Activated naive CD8-positive, alpha-beta T cell treated with anti-CD3 and anti-CD28 coated beads for 36 hours (primary cell): ENCODE data around the gene MERTK. TPM values are rescaled to one million over a fixed set of nuclear protein-coding genes. Genes with fewer than 3 reads are reported as not detected.
"Not testable (repeated sequence)": the region's sequence is repeated elsewhere in the genome, so short reads cannot be mapped to it uniquely, and the experiment has no call there.

Experiments
- DNase-seq: peaks from one replicate; pipeline ENCODE4 v3.0.0; 2021
- H3K27ac Mint-ChIP-seq: one replicate; pipeline ENCODE4 v1.8.0; 2022; ENCODE audit warnings: mild to moderate bottlenecking, moderate library complexity, mixed read lengths
- H3K27me3 Mint-ChIP-seq: one replicate; pipeline ENCODE4 v1.8.0; 2022; ENCODE audit warnings: mild to moderate bottlenecking, mixed read lengths
- H3K36me3 Mint-ChIP-seq: one replicate; pipeline ENCODE4 v1.8.0; 2021; ENCODE audit warnings: mild to moderate bottlenecking, mixed read lengths
- H3K4me1 Mint-ChIP-seq: one replicate; pipeline ENCODE4 v1.8.0; 2021; ENCODE audit warnings: mixed read lengths
- H3K4me3 Mint-ChIP-seq: one replicate; pipeline ENCODE4 v1.8.0; 2022; ENCODE audit warnings: mild to moderate bottlenecking, moderate library complexity, mixed read lengths
- H3K9me3 Mint-ChIP-seq: one replicate; pipeline ENCODE4 v1.8.0; 2022; ENCODE audit warnings: mixed read lengths
- total RNA-seq, 2 experiments: library from RNA; stranded (reverse); gene quantifications; one replicate each; pipeline ENCODE4 v1.2.3, GENCODE V29; 2021

The MERTK gene
- total RNA-seq = under 1 TPM; 0.33 to 0.44 TPM

GRCh38 chr2:111897924-111898702, at the start of gene MERTK:
TSS of gene MERTK (plus strand) at chr2:111898607. CDS start at chr2:111898736, 129 bp downstream.
- Mint-ChIP-seq H3K27me3 (peaks cover 58% of the 10 kb centered on the region), H3K36me3 (no peaks in the 10 kb centered on the region), H3K9me3 (no peaks in the 10 kb centered on the region), H3K4me3 (peak within 1 kb of the TSS; percentile 80), H3K27ac (no peak within 1 kb of the TSS), H3K4me1 (peaks cover 12% of the 10 kb centered on the region)
- peak; percentile 70 for DNase-seq

DNA sequence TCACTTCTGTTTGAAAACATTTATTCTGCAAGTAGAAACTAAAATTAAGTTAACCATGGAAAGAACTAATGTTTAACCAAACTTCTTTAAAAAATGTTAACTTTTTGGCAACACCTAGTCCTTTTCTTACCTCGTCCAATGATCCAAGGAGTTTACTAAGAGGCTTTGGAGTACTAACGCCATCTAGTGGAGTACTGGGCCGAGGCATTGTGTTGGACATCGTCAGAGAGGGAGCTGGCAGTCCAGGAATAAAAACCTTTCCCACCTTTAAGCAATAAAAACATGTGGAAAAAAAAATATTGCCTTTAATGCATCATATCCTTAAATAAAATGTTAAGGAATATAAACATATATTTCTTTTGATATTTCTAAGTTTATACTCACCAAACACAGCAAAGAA, 47.8 kb upstream of the MERTK start:
- not testable (repeated sequence) for DNase-seq, H3K4me1 Mint-ChIP-seq, H3K9me3 Mint-ChIP-seq, H3K27me3 Mint-ChIP-seq, H3K27ac Mint-ChIP-seq, H3K4me3 Mint-ChIP-seq
- peaks cover 16% of the 10 kb centered on the region for H3K36me3 Mint-ChIP-seq

DNA sequence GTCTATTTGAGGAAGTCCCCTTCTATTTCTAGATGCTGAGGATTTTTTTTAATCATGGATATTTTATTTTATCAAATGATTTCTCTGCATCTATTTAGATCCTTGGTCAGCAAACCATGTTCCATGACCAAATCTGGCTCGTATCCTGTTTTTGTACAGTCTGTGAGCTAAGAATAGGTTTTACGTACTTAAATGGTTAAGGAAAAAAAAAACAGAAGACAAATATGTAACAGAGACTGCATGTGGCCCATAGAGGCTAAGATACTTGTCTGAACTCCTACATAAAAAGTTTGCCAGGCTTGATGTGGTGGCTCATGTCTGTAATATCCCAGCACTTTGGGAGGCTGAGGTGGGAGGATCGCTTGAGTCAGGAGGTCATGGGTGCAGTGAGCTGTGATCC, 45.9 kb upstream of the MERTK start:
- not testable (repeated sequence) for H3K27me3 Mint-ChIP-seq, H3K4me1 Mint-ChIP-seq, DNase-seq, H3K4me3 Mint-ChIP-seq, H3K9me3 Mint-ChIP-seq, H3K27ac Mint-ChIP-seq
- H3K36me3 Mint-ChIP-seq = peaks cover 15% of the 10 kb centered on the region

- H3K4me3 Mint-ChIP-seq, H3K9me3 Mint-ChIP-seq, DNase-seq, H3K4me1 Mint-ChIP-seq, H3K27ac Mint-ChIP-seq, H3K27me3 Mint-ChIP-seq: not testable (repeated sequence)
- H3K36me3 Mint-ChIP-seq = peaks cover 16% of the 10 kb centered on the region
Observed at GRCh38 chr2:111860005-111860404, 38.4 kb upstream of the MERTK start.

DNA sequence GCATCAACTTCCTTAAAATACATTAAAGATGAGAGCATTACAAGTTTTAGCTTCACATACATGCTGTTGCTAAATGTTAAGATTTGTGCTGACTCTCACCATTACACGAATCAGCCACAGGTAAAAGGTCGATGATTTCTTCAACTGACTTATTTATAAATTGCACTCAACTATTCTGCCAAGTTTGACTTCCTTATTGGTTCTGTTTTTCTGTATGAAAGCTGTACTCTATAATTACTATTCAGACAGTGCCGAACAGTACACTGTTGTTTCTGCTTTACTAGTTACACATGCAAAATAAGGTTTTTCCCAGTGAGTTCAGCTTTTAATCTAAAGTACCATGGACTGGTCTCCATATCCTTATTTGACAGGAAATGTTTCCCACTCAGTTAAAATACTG, 33.3 kb upstream of the MERTK start:
- not testable (repeated sequence) for DNase-seq

DNA sequence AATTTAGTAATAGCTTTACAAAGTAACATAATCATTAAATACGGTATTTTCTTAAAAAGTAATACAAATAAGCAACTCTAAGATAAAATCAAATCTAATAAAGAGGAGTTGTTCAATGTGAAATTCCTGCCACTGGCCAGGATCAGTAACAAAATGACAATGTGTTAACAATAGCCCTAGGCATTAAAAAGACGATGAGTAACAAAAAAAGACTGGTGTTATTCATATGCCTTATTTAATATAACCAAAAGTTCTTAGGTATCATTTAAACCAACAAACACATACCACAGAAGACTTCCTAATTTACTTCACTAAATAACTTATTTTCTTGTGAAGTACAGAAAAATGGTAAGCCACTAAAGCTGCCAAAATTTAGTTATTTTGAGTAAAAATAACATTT, 25.6 kb upstream of the MERTK start:
- not testable (repeated sequence) for H3K27ac Mint-ChIP-seq, H3K27me3 Mint-ChIP-seq, H3K9me3 Mint-ChIP-seq, H3K4me3 Mint-ChIP-seq, DNase-seq
- Mint-ChIP-seq H3K4me1 (peaks cover 16% of the 10 kb centered on the region), H3K36me3 (peaks cover 25% of the 10 kb centered on the region)

More for the DNA sequence above, 33.3 kb upstream of the MERTK start:
- not testable (repeated sequence) for H3K27me3 Mint-ChIP-seq, H3K9me3 Mint-ChIP-seq, H3K4me3 Mint-ChIP-seq, H3K27ac Mint-ChIP-seq, H3K4me1 Mint-ChIP-seq
- H3K36me3 Mint-ChIP-seq = peaks cover 21% of the 10 kb centered on the region

DNA sequence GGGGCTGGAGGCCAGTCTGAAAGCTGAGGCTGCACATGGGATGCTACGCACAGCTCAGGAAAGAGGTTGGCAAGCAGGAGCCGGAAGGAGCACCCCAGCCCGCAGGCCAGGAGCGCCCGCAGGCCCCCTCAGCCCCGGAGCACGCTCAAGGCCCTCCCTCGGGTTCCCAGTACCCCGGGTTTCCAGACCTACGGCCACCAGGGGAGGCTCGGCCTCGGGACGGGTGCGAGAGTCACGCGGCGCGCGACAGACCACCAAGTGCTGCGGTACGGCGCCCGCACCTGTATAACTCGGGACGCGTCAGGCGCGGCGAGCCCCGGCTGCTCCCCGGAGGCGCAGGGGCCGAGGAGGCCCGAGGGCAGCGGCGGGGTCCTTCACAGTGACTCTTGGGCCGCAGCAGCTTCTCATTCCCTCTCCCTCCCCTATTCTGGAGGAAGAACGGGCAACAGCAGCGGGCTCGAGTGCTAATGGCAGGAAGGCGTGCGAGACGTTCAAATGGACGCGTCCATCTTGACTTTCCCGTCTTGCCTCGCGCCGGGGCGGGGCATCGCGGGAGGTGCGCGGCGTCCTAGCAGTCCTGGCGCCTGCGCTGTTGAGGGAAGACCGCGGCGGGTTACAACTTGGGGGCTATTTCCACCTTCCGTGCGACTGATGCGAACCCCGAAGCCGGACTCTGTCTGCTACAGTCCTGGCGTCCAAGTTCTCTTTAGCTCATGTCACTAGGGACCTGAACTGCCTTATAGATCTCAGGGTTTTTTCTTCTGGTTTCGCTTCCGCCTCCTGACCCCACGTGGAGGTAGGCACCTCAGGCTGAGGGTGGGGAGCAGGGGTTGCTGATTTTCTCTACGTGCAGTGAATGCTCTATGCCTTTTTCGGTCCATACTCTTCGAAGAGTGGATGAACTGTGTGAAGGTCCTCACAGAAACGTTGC, 14.5 kb upstream of the MERTK start, which contains the start of gene ANAPC1:
ANAPC1 (minus strand) TSS at position 533 of the 931 bp plus-strand sequence. CDS start 3,368 bp downstream, outside the sequence.
- Mint-ChIP-seq H3K4me1 (peaks cover 11% of the 10 kb centered on the region), H3K4me3 (peak within 1 kb of the TSS; percentile 94), H3K9me3 (no peaks in the 10 kb centered on the region), H3K36me3 (peaks cover 24% of the 10 kb centered on the region), H3K27ac (peak within 1 kb of the TSS; percentile 96), H3K27me3 (no peaks in the 10 kb centered on the region)
- peak; percentile 92 for DNase-seq

GRCh38 chr2:111884592-111884964, 13.8 kb upstream of the MERTK start:
- H3K4me3 Mint-ChIP-seq = peak overlapping the region; percentile 94
- H3K9me3 Mint-ChIP-seq = no peaks in the 10 kb centered on the region
- peaks cover 9% of the 10 kb centered on the region for H3K4me1 Mint-ChIP-seq
- DNase-seq = no peak
- peaks cover 24% of the 10 kb centered on the region for H3K36me3 Mint-ChIP-seq
- peak overlapping the region; percentile 96 for H3K27ac Mint-ChIP-seq
- no peaks in the 10 kb centered on the region for H3K27me3 Mint-ChIP-seq

DNA sequence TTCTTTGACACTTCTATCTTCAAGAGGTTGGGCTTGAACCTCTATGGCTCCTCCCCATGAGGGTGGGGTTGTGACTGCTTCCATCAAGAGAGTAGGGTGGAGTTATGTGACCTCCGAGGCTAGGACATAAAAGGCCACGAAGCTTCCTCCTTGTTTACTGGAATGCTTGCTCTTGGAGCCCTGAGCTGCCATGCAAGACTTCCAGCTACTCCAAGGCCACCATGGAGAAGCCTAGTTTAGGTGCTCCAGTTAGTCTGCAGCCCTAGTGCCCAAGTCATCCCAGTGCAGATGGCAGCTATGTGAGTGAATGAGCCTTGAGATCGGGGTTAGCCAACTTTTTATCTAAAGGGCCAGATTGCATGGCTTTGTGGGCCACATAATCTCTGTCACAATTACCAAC, 2.4 kb upstream of the MERTK start:
- Mint-ChIP-seq H3K4me3 (no peak overlapping the region), H3K9me3 (no peaks in the 10 kb centered on the region), H3K27me3 (peaks cover 47% of the 10 kb centered on the region), H3K4me1 (peaks cover 12% of the 10 kb centered on the region), H3K27ac (no peak overlapping the region), H3K36me3 (no peaks in the 10 kb centered on the region)
- no peak for DNase-seq

GRCh38 chr2:111896576-111896975, 1.8 kb upstream of the MERTK start:
- H3K9me3 Mint-ChIP-seq = no peaks in the 10 kb centered on the region
- H3K4me1 Mint-ChIP-seq = peaks cover 12% of the 10 kb centered on the region
- H3K4me3 Mint-ChIP-seq = no peak overlapping the region
- no peaks in the 10 kb centered on the region for H3K36me3 Mint-ChIP-seq
- DNase-seq = no peak
- H3K27ac Mint-ChIP-seq = no peak overlapping the region
- peaks cover 51% of the 10 kb centered on the region for H3K27me3 Mint-ChIP-seq

- Mint-ChIP-seq H3K4me1 (peaks cover 12% of the 10 kb centered on the region), H3K9me3 (no peaks in the 10 kb centered on the region), H3K27me3 (peaks cover 55% of the 10 kb centered on the region), H3K36me3 (no peaks in the 10 kb centered on the region), H3K4me3 (peak overlapping the region; percentile 80), H3K27ac (no peak overlapping the region)
- DNase-seq = no peak
Observed at GRCh38 chr2:111897630-111897923, 830 bp upstream of the MERTK start.

DNA sequence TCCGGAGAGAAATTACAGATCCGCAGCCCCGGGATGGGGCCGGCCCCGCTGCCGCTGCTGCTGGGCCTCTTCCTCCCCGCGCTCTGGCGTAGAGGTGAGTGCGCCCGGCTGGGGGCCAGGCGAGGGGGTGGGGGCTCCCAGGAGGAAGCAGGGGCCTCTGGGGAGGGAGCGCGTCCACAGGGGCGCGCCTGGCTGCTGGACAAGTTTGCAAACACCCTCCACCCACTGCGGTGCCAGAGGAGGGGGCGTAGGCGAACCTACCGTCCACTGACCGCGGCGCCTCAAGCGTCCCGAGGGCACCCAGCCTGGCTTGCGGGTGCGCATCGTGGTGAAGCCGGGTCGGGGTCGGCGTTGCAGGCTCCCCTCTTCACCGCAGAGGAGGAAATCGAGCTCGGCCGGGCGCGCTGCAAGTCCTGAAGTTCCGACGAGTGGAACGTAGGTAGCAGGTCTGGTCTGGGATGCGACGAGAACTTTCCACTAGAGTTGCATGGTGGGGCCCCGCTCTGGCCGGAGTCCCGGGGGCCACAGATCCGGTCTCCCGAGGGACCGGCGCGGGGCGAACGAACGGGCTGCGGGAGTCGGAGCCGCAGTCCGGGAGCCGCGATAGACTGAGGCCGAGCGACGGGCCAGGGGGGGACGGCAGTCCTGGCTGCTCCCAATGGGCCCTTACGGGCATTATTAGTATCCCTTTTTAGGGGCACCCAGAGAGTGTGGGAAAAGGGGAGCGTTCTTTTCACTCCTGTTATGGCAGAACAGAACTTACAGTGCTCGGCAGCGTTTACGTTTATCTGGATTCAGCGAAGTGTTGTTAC, 502 bp downstream of the MERTK start:
- Mint-ChIP-seq H3K4me1 (peaks cover 12% of the 10 kb centered on the region), H3K36me3 (no peaks in the 10 kb centered on the region), H3K4me3 (peak overlapping the region; percentile 40), H3K9me3 (no peaks in the 10 kb centered on the region), H3K27ac (no peak overlapping the region), H3K27me3 (peaks cover 53% of the 10 kb centered on the region)
- peak; percentile 8 for DNase-seq

DNA sequence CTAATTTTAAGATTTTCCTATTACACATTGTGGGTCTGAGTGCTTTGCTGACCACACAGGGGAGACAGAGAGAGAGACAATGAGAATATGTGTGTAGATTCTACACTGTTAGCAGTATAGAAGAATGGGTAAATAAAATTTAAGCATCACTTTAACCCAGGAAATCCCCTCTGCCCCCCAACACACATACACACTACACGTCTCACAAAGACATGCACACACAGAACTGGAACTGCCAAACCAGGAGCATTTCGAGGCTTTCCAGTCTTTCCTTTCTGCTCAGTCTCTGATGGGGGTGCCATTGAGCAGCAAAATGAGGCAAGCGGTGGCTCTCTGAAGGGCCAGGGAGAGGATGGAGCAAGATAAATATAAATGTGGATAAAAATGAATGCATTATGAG, 2.5 kb downstream of the MERTK start:
- Mint-ChIP-seq H3K9me3 (no peaks in the 10 kb centered on the region), H3K4me1 (peaks cover 14% of the 10 kb centered on the region), H3K27ac (no peak overlapping the region), H3K36me3 (no peaks in the 10 kb centered on the region), H3K4me3 (no peak overlapping the region), H3K27me3 (peaks cover 47% of the 10 kb centered on the region)
- DNase-seq = no peak

DNA sequence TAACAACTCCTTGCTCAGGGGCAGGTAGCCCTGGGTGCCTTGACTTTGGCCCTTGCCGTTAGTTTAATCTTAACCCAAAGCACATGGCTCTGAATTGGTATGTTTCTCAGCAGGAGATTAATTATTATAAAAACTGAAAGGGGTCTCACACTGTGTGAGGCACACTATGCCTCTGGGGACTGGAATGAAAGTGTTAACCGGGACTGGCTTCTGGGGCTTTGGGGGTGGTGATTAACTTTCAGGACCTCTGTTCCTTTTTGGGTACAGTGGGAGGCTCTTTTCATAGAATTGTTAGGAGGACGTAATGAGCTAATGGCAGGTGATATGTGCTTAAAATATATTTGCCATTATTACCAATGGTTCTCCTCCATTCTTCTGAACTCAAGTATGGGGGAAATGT, 5.1 kb downstream of the MERTK start:
- Mint-ChIP-seq H3K27ac (no peak overlapping the region), H3K36me3 (no peaks in the 10 kb centered on the region), H3K27me3 (peaks cover 33% of the 10 kb centered on the region), H3K9me3 (no peaks in the 10 kb centered on the region), H3K4me1 (peaks cover 20% of the 10 kb centered on the region), H3K4me3 (no peak overlapping the region)
- no peak for DNase-seq

DNA sequence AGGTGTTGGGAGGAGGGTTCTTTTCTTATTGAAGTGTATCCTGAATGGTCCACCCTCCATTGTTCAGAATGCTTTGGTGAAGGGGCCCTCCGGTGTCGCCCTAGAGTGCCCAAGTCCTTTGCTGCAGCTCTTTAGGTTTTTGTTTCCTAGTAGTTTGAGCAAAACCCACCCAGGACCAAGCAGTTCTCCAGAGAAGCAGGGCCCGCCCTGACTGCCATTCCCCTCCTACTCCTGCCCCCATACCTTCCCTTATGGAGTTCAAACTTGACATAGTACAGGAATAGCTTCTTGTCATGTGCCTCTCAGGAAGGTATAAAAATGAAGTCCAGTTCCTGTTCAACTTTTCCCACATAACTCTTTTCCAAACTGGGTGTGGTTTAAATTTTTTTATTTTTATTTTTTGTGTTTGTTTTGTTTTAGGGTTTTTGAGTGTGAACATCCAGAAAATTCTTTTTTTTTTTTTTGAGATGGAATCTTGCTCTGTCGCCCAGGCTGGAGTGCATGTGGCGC, 5.6 kb downstream of the MERTK start:
- Mint-ChIP-seq H3K27me3 (peaks cover 32% of the 10 kb centered on the region), H3K27ac (no peak overlapping the region), H3K4me3 (no peak overlapping the region), H3K4me1 (peaks cover 20% of the 10 kb centered on the region), H3K36me3 (no peaks in the 10 kb centered on the region), H3K9me3 (no peaks in the 10 kb centered on the region)
- DNase-seq = no peak
